Right cardiac atrium (tissue), 5 donors: ENCODE results near the gene CTCF. TPM values are rescaled to one million over a fixed set of nuclear protein-coding genes. Genes with fewer than 3 reads are reported as not detected.

Source experiments
- ATAC-seq, 2 donors: fragments of 200-7000 bp; cut with Tn5 transposase; one replicate each; pipeline versions ENCODE4 v1.8.0 to v1.9.1; 2020; ENCODE audit warnings: moderate library complexity in 2 of 2, mild to moderate bottlenecking in 1 of 2
- DNase-seq, 3 donors: peaks; one replicate each; pipeline ENCODE4 v3.0.0-alpha.2; 2020
- H3K27ac ChIP-seq: one replicate; pipeline ENCODE4 v1.5.1; 2013; ENCODE audit warnings: mild to moderate bottlenecking, low read length, control low read depth, moderate library complexity
- H3K27me3 ChIP-seq: one replicate; pipeline ENCODE4 v1.6.1; 2013; ENCODE audit not compliant: control insufficient read depth, insufficient read depth
- H3K4me1 ChIP-seq: one replicate; pipeline ENCODE4 v1.6.1; 2013; ENCODE audit warnings: low read length; ENCODE audit not compliant: control insufficient read depth, insufficient read depth
- H3K4me3 ChIP-seq: one replicate; pipeline ENCODE4 v1.5.1; 2013; ENCODE audit warnings: low read length, control low read depth
- H3K9me3 ChIP-seq: one replicate; pipeline ENCODE4 v1.6.1; 2013; ENCODE audit warnings: low read length; ENCODE audit not compliant: control insufficient read depth
- WGBS: extraction: QIAGEN DNeasy Blood & Tissue Kit; methylation state at CpG from one replicate; pipeline ENCODE4 v1.1.7; 2013; 5-methylcytosine and 5-hydroxymethylcytosine counted together
- intact Hi-C, 4 donors: fragments of 100-400 bp; cut with DNase I; formaldehyde crosslinking; loops; one replicate each; pipeline versions ENCODE4 v1.11.0 to v1.14.0; 2022 to 2023
- polyA plus RNA-seq: library from polyadenylated mRNA; stranded (reverse); fragments of 200-250 nt; gene quantifications from one replicate; pipeline ENCODE4 v1.2.3, GENCODE V29; 2013
- total RNA-seq, 4 donors: library from RNA; stranded (reverse); fragmentation: NEBNext Ultra II Directional; extraction: Animal tissue kit (Norgen Biotek cat#: 25700); gene quantifications; one replicate each; pipeline ENCODE4 v1.2.1, GENCODE V29; 2021
- donor health status: healthy with polysubstance abuse.
- donor health status: DM: no; HTN: yes; CAD: no.
- donor health status: DM: no; HTN: no; CAD: no.
- donor health status: DM: no; HTN: yes; CAD: no; lungs with severe emphysema.
- donor health status: DM: yes; HTN: yes; CAD: no.

Gene CTCF
- total and polyA plus RNA-seq, 5 donors = 17.5 to 30.5 (median 27.8) TPM

GRCh38 chr16:67666559-67667452, 104.5 kb downstream of the CTCF start, which contains the start of the genes C16orf86 and ENKD1:
TSS of gene C16orf86 (plus strand) at chr16:67666814. CDS start at chr16:67666971, 157 bp downstream.
TSS of gene ENKD1 (minus strand) at chr16:67666750. CDS start at chr16:67666442, 308 bp downstream.
- H3K9me3 ChIP-seq = no peaks in the 10 kb centered on the region
- intact Hi-C loops = loop anchor here (2.0 to 10.0 kb wide), 4 partner anchors 102 to 146 kb away; partner anchors contain the start of genes CTCF (in 3 of the 4) and RIPOR1 (in 1 of the 4)
- H3K4me1 ChIP-seq = peaks cover 5% of the 10 kb centered on the region
- DNase-seq (peak; percentile 90 to 95 (median 95)), ATAC-seq (peak; percentile 77 to 80)
- peak within 1 kb of the TSS; percentile 77 for H3K4me3 ChIP-seq
- WGBS = 5% methylated on average over 78 of the region's 78 CpGs
- no peaks in the 10 kb centered on the region for H3K27me3 ChIP-seq
- H3K27ac ChIP-seq = peak within 1 kb of the TSS; percentile 75

DNA sequence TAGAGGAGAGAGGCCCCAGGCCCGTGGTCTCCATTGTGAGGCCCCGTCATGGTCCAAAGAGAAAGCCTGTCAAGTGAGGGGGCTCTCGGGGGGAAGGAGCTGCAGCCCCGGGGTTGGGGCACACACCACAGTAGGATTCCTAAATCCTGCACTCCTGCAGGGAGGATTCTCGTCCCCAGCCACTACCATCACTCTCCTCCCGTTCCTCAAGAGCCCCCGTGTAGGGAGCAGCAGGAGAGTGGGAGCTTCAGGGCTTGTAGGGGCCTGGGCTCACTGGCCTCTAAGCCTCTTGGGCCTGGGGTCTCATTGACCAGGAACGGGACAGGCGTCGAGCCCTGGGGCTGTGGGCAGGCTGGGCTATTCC, 105.1 kb downstream of the CTCF start:
- 34% methylated on average over 10 of the region's 10 CpGs for WGBS
- H3K4me1 ChIP-seq = peaks cover 5% of the 10 kb centered on the region
- H3K27ac ChIP-seq = peak overlapping the region; percentile 75
- no peaks in the 10 kb centered on the region for H3K9me3 ChIP-seq
- ATAC-seq = no peak
- intact Hi-C loops = loop anchor here (2.0 to 10.0 kb wide), 4 partner anchors 103 to 147 kb away; partner anchors contain the start of genes CTCF (in 3 of the 4) and RIPOR1 (in 1 of the 4)
- DNase-seq = no peak
- H3K4me3 ChIP-seq = peak overlapping the region; percentile 77
- H3K27me3 ChIP-seq = no peaks in the 10 kb centered on the region

DNA sequence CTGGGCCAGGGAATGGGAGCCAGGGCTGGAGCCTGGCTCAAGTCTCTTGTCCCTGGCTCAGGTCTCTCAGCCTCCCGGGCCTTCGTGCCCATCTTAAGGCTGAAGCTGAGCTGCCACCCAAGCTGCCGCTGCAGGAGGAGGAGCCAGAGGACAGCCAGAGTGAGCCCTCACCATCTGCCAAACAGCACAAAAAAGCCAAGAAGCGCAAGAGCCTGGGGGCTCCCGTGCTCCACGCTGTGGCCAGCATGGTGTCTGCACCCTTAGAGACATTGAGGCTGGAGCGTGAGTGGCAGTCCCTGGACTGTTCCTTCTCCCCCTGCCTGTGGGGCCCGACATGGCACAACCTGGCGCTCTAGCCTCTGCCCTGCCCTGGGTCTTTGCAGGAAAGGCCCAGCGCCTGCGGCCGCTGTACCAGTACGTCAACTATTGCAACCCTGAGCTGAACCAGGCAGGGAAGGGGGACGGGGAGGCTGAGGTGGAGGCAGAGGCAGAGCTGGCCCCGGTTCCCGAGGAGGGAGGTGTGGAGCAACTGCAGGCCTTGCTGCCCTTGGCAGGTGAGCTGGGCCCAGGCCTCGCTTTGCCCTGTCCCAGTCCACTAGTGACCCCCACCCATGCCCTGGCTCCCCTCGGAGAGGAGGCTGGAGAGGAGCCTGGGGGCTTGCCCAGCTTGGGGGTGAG, 105.6 kb downstream of the CTCF start:
- peak; percentile 83 to 86 for ATAC-seq
- H3K4me3 ChIP-seq = no peak overlapping the region
- WGBS = 22% methylated on average over 18 of the region's 18 CpGs

GRCh38 chr16:67668495-67669157, 106.3 kb downstream of the CTCF start:
- H3K27me3 ChIP-seq = no peaks in the 10 kb centered on the region
- intact Hi-C loops = loop anchor here (5.0 to 10.0 kb wide), 3 partner anchors 104 to 146 kb away; partner anchors contain the start of genes CTCF (in 3 of the 4) and RIPOR1 (in 1 of the 4)
- ATAC-seq (no peak), DNase-seq (peak in 2 of 3 donors; percentile 59 to 64)
- 92% methylated on average over 6 of the region's 6 CpGs for WGBS
- no peak overlapping the region for H3K4me3 ChIP-seq
- no peak overlapping the region for H3K27ac ChIP-seq
- H3K9me3 ChIP-seq = no peaks in the 10 kb centered on the region
- peaks cover 8% of the 10 kb centered on the region for H3K4me1 ChIP-seq

More for the DNA sequence above, 105.6 kb downstream of the CTCF start:
- Histone ChIP-seq H3K4me1 (peaks cover 5% of the 10 kb centered on the region), H3K9me3 (no peaks in the 10 kb centered on the region), H3K27ac (peak overlapping the region; percentile 75), H3K27me3 (no peaks in the 10 kb centered on the region)
- intact Hi-C loops = loop anchor here (2.0 to 10.0 kb wide), 4 partner anchors 103 to 147 kb away; partner anchors contain the start of genes CTCF (in 3 of the 4) and RIPOR1 (in 1 of the 4)
- peak; percentile 88 to 95 (median 94) for DNase-seq

DNA sequence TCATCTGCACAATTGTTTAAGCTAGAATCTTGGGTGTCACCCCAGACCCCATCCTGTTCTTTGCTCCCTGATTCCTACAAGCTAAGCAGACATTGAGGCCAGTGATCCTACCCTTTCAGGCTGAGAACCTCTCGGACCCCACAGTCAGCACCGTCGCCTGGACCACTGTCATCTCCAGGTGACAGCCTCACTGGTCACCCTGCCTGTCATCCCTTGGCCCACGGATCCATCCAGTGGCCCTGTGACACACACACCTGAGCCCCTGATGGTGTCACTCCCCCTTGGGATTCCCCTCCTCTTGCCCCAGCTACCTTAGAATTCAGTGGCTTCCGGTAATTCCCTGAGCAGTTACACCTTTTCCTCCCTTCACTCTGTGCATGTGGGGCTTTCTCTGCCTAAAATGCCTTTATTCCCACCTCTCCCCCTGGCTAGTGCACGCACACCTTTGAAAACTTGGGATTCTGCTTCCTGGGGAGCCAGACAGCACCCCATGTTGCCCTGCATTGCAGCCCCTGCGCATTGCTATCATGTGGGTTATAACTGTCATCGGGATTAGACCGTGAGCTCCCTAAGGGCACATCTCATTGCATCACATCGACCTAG, 107.3 kb downstream of the CTCF start:
- no peak overlapping the region for H3K4me3 ChIP-seq
- intact Hi-C loops = loop anchor here (5.0 to 10.0 kb wide), 5 partner anchors 105 to 147 kb away; partner anchors contain the start of genes CTCF (in 3 of the 4), RANBP10 (in 1 of the 4), RIPOR1 (in 1 of the 4) and TSNAXIP1 (in 1 of the 4)
- peak in 1 of 3 donors; percentile 56 for DNase-seq
- H3K4me1 ChIP-seq = peaks cover 10% of the 10 kb centered on the region
- WGBS = 90% methylated on average over 10 of the region's 10 CpGs
- ATAC-seq = no peak
- H3K27ac ChIP-seq = no peak overlapping the region
- H3K9me3 ChIP-seq = no peaks in the 10 kb centered on the region
- no peaks in the 10 kb centered on the region for H3K27me3 ChIP-seq

GRCh38 chr16:67672306-67672705, 110.0 kb downstream of the CTCF start:
- H3K4me3 ChIP-seq = no peak overlapping the region
- no peak overlapping the region for H3K27ac ChIP-seq
- DNase-seq (no peak), ATAC-seq (no peak)
- intact Hi-C loops = loop anchor here in 2 of 4 donors (10.0 kb wide), 2 partner anchors 132 to 142 kb away; partner anchors contain the start of genes RANBP10 (in 1 of the 2) and TSNAXIP1 (in 1 of the 2)
- H3K9me3 ChIP-seq = no peaks in the 10 kb centered on the region
- WGBS = 35% methylated on average over 4 of the region's 4 CpGs
- no peaks in the 10 kb centered on the region for H3K27me3 ChIP-seq
- peaks cover 8% of the 10 kb centered on the region for H3K4me1 ChIP-seq

DNA sequence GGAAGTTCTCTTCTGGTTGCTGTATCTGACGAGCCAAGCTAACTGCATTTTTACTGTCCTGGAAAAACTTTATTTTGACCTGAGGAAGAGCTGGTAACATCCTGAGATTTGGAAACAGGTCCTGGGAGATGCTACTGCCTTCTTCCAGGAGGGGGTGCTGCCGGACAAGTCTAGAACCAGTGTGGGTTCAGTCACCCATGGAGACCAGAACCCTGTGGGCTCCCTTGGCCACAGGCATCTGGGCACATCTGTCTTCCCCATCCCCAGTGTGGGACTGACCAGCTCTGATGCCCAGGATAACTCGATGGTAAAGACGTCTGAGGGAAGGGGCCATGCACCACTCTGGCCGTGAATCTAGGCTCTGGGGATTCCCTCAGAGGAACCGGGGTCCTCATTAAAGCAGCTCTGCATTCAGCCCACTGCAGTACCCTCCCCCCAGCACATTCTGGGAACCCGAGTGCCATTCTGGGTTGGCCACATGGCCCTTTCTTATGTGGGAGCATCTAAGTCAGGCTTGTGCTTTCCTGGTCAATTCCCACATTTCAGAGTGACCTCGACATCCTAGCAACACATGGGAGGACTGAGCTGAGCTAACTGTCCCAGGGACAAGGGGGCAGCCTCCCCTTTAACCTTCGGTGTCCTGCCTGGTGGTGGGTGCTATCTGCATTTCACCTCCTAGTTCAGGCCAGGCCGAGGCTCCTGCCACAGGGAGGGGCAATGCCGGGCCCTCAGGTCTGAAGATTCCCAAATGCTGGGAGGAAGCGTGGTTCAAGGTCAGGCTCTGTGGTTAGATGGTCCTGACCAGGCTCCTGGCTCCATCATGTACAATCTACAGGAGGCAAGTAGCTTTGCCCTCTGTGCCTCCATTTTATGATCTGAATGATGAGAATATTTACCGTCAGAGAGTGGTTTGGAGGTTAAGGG, 110.7 kb downstream of the CTCF start:
- Histone ChIP-seq H3K27me3 (no peaks in the 10 kb centered on the region), H3K27ac (peak overlapping the region; percentile 71), H3K4me3 (no peak overlapping the region), H3K9me3 (no peaks in the 10 kb centered on the region), H3K4me1 (peaks cover 5% of the 10 kb centered on the region)
- 47% methylated on average over 13 of the region's 13 CpGs for WGBS
- peak; percentile 44 to 69 for ATAC-seq
- DNase-seq = peak; percentile 74 to 87 (median 84)
- intact Hi-C loops = loop anchor here in 2 of 4 donors (10.0 kb wide), 2 partner anchors 132 to 142 kb away; partner anchors contain the start of genes RANBP10 (in 1 of the 2) and TSNAXIP1 (in 1 of the 2)

- H3K4me1 ChIP-seq = peaks cover 5% of the 10 kb centered on the region
- intact Hi-C loops = loop anchor here in 2 of 4 donors (10.0 kb wide), 2 partner anchors 131 to 141 kb away; partner anchors contain the start of genes RANBP10 (in 1 of the 2) and TSNAXIP1 (in 1 of the 2)
- DNase-seq (peak; percentile 82 to 89 (median 89)), ATAC-seq (peak; percentile 67 to 74)
- no peaks in the 10 kb centered on the region for H3K27me3 ChIP-seq
- peak overlapping the region; percentile 77 for H3K27ac ChIP-seq
- WGBS = 42% methylated on average over 21 of the region's 21 CpGs
- H3K4me3 ChIP-seq = no peak overlapping the region
- H3K9me3 ChIP-seq = no peaks in the 10 kb centered on the region
Measured at GRCh38 chr16:67673712-67674580, 111.6 kb downstream of the CTCF start.
